Measurements from ENCODE around the gene MTO1.
"Not testable (repeated sequence)": the region's sequence is repeated elsewhere in the genome, so short reads cannot be mapped to it uniquely, and the experiment has no call there.

MTO1 gene

GRCh38 chr6:73503027-73503772 lies 41.7 kb downstream of the MTO1 start:
- no peak for DNase-seq (ENCODE audit: insufficient read length, low spot score)

GRCh38 chr6:73504160-73504559 lies 42.6 kb downstream of the MTO1 start:
- FAIRE-seq = no peak
- DNase-seq (ENCODE audit: insufficient read length, low spot score) = no peak

More at GRCh38 chr6:73503027-73503772, 41.7 kb downstream of the MTO1 start:
- no peak for FAIRE-seq

GRCh38 chr6:73505142-73505541 lies 43.6 kb downstream of the MTO1 start:
- FAIRE-seq = no peak
- DNase-seq (ENCODE audit: insufficient read length, low spot score) = no peak

DNA sequence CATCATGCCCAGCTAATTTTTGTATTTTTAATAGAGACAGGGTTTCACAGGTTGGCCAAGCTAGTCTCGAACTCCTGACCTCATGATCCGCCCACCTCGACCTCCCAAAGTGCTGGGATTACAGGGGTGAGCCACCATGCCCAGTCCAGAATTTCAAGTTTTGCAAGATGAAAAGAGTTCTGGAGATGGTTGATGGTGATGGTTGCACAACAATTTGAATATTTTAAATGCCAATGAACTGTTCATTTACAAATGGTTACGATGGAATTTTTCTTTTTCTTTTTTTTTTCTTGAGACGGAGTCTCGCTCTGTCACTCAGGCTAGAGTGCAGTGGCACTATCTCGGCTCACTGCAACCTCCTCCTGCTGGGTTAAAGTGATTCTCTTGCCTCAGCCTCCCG lies 44.2 kb downstream of the MTO1 start:
- not testable (repeated sequence) for FAIRE-seq; DNase-seq (ENCODE audit: insufficient read length, low spot score)

DNA sequence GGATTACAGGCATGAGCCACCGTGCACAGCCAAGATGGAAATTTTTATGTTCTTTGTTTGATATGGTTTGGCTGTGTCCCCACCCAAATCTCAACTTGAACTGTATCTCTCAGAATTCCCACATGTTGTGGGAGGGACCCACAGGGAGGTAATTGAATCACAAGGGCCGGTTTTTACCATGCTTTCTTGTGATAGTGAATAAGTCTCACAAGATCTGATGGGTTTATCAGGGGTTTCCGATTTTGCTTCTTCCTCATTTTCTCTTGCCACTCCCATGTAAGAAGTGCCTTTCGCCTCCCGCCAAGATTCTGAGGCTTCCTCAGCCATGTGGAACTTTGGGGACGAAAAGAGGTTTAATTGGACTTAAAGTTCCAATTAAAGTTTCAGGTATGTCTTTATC lies 44.7 kb downstream of the MTO1 start:
- DNase-seq (ENCODE audit: insufficient read length, low spot score) = no peak

GRCh38 chr6:73508776-73509175 lies 47.2 kb downstream of the MTO1 start:
- DNase-seq (ENCODE audit: insufficient read length, low spot score) (no peak), FAIRE-seq (no peak)

More for the DNA sequence above, 44.7 kb downstream of the MTO1 start:
- FAIRE-seq = no peak

DNA sequence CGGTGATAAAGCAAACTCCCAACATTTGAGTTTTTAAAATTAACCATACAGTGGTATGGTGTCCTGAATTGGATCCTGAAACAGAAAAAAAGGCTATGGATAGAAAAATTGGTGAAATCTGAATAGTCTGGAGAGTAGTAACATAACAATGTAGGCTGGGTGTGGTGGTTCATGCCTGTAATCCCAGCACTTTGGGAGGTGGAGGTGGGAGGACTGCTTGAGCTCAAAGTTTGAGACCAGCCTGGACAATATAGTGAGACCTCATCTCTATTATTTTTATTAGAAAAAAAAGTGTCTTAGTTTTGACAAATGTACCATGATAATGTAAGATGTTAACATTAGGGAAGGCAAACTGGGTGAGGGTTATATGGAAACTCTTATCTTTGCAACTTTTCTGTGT lies 48.3 kb downstream of the MTO1 start:
- no peak for DNase-seq (ENCODE audit: insufficient read length, low spot score)
- FAIRE-seq = no peak

DNA sequence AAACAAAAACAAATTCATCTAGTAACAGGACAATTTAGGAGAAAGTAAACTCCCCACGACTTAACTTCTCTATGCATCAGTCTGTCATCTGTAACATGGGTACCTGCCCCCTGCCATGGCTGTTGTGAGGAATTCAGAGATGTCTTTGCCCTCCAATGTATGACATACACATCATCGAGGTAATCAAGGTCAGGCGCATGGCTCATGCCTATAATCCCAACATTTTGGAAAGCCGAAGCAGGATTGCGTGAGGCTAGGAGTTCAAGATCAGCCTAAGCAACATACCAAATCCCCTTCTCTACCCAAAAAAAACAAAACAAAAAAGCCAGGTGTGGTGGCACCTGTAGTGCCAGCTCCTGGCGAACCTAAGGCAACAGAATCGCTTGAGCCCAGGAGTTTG lies 50.3 kb downstream of the MTO1 start:
- no peak for DNase-seq (ENCODE audit: insufficient read length, low spot score)
- no peak for FAIRE-seq

DNA sequence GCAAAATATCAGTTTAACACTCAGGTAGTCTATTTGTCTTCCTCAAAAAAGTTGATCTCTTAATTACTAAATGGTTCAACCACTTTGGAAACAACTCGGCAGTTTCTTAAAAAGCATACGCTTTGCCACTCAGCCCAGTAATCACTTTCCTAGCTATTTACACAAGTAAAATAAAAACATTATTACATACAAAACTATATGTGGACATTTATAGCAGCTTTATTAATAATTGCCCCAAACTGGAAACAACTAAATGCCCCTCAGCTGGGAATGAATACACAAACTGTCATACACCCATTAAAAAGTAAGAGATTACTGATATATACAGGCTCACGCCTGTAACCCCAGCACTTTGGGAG lies 51.9 kb downstream of the MTO1 start:
- FAIRE-seq = no peak
- no peak for DNase-seq (ENCODE audit: insufficient read length, low spot score)

- DNase-seq (ENCODE audit: insufficient read length, low spot score) = no peak
Observed at GRCh38 chr6:73514746-73515110, 53.2 kb downstream of the MTO1 start.

DNA sequence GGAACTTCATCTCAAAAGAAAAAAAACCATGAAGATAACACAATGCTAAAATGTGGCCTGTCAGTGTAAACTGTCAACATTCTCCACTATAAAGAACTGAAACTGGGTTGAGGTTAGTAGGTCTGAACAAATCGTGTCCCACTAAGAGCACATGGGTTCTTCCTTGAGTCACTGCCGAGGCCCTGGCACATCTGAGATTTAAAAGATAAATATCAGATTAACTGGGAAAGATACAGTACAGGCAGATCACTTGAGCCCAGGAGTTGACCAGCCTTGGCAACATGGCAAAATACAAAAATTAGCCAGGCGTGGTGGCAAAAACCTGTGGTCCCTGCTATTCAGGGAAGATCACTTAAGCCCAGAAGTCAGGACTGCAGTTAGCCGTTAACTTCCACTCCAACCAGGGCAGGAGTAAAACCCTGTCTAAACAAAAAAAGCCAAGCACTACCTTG lies 53.7 kb downstream of the MTO1 start:
- FAIRE-seq = peak; percentile 78
- DNase-seq (ENCODE audit: insufficient read length, low spot score) = no peak

More at GRCh38 chr6:73514746-73515110, 53.2 kb downstream of the MTO1 start:
- FAIRE-seq = no peak

- no peak for FAIRE-seq
- no peak for DNase-seq (ENCODE audit: insufficient read length, low spot score)
Observed at GRCh38 chr6:73516514-73517489, 55.3 kb downstream of the MTO1 start.

DNA sequence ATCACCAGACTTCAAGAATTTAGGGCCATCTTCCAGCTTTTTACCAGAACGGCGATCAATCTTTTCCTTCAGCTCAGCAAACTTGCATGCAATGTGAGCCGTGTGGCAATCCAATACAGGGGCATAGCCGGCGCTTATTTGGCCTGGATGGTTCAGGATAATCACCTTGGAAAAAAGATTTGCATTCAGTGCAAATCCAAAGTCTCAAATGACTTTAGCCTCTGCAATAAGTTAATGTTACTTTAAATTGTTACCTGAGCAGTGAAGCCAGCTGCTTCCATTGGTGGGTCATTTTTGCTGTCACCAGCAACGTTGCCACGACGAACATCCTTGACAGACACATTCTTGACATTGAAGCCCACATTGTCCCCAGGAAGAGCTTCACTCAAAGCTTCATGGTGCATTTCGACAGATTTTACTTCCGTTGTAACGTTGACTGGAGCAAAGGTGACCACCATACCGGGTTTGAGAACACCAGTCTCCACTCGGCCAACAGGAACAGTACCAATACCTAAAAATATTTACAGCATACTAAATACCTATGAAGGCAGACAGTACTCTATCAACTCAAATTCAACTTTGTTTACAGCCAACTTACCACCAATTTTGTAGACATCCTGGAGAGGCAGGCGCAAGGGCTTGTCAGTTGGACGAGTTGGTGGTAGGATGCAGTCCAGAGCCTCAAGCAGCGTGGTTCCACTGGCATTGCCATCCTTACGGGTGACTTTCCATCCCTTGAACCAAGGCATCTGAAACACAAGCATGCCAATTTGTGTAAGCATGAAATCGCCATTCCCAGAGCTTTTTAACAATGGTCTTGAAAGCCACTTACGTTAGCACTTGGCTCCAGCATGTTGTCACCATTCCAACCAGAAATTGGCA lies 56.8 kb downstream of the MTO1 start:
- FAIRE-seq = not testable (repeated sequence)

DNA sequence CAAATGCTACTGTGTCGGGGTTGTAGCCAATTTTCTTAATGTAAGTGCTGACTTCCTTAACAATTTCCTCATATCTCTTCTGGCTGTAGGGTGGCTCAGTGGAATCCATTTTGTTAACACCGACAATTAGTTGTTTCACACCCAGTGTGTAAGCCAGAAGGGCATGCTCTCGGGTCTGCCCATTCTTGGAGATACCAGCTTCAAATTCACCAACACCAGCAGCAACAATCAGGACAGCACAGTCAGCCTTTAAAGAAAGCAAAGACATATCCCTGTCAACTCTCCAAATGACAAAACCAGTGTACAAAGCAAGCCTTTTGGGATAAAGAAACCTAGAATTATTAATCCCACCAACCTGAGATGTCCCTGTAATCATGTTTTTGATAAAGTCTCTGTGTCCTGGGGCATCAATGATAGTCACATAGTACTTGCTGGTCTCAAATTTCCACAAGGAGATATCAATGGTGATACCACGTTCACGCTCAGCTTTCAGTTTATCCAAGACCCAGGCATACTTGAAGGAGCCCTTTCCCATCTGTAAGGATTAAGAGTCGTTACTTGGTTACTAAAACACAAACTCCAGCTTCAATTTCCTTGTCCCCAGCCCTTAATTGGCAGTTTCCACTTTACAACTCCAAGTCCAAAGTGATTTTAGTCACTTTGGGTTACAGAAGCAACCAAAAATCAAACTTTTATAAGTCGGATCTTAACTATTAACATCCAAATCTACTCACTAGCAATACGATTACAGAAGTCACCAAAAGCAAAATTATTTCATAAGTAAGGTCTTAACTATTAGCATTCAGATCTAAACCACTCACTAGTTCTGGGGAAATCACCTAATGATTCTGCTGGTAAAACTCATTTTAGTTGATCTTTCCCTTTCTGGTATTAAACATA lies 57.7 kb downstream of the MTO1 start:
- not testable (repeated sequence) for FAIRE-seq; DNase-seq (ENCODE audit: insufficient read length, low spot score)

More for the DNA sequence above, 56.8 kb downstream of the MTO1 start:
- not testable (repeated sequence) for DNase-seq (ENCODE audit: insufficient read length, low spot score)

DNA sequence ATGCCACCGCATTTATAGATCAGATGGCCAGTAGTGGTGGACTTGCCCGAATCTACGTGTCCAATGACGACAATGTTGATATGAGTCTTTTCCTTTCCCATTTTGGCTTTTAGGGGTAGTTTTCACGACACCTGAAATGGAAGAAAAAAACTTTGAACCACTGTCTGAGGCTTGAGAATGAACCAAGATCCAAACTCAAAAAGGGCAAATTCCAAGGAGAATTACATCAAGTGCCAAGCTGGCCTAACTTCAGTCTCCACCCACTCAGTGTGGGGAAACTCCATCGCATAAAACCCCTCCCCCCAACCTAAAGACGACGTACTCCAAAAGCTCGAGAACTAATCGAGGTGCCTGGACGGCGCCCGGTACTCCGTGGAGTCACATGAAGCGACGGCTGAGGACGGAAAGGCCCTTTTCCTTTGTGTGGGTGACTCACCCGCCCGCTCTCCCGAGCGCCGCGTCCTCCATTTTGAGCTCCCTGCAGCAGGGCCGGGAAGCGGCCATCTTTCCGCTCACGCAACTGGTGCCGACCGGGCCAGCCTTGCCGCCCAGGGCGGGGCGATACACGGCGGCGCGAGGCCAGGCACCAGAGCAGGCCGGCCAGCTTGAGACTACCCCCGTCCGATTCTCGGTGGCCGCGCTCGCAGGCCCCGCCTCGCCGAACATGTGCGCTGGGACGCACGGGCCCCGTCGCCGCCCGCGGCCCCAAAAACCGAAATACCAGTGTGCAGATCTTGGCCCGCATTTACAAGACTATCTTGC lies 58.6 kb downstream of the MTO1 start:
- DNase-seq (ENCODE audit: insufficient read length, low spot score) (no peak), FAIRE-seq (no peak)

DNA sequence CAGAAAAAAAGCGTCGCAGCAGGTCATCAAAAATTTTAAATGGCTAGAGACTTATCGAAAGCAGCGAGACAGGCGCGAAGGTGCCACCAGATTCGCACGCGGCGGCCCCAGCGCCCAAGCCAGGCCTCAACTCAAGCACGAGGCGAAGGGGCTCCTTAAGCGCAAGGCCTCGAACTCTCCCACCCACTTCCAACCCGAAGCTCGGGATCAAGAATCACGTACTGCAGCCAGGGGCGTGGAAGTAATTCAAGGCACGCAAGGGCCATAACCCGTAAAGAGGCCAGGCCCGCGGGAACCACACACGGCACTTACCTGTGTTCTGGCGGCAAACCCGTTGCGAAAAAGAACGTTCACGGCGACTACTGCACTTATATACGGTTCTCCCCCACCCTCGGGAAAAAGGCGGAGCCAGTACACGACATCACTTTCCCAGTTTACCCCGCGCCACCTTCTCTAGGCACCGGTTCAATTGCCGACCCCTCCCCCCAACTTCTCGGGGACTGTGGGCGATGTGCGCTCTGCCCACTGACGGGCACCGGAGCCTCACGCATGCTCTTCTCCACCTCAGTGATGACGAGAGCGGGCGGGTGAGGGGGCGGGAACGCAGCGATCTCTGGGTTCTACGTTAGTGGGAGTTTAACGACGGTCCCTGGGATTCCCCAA lies 59.3 kb downstream of the MTO1 start, which contains the start of gene EEF1A1:
Gene EEF1A1, minus strand, starts transcription at position 345 of the 663 bp plus-strand sequence. CDS start 1,006 bp downstream, outside the sequence.
- peak; percentile 91 for FAIRE-seq
- peak; percentile 57 for DNase-seq (ENCODE audit: insufficient read length, low spot score)

GRCh38 chr6:73521351-73521985 lies 59.9 kb downstream of the MTO1 start:
- DNase-seq (ENCODE audit: insufficient read length, low spot score) (no peak), FAIRE-seq (no peak)

Data from GM19239 (cell line).